HepG2 (cell line): ENCODE results near the gene THSD4. TPM values are rescaled to one million over a fixed set of nuclear protein-coding genes. Genes with fewer than 3 reads are reported as not detected.

Source experiments
- ATAC-seq: fragments of 200-7000 bp; cut with Tn5 transposase; 3 replicates; pipeline ENCODE4 v1.9.1; 2020; ENCODE audit warnings: mild to moderate bottlenecking, moderate library complexity
- BruUV-seq: library from RNA; stranded (reverse); fragments of 400-500 nt; replicated peaks from 2 replicates; lab custom pipeline; 2021; lab: Mats Ljungman, UMichigan
- CTCF ChIA-PET: fragments of 300-600 bp; formaldehyde crosslinking; extraction: SDS; loops from one replicate; lab custom pipeline; 2021; ENCODE audit warnings: low total read pairs, inconsistent platforms, low intra/inter-chr PET ratio; lab: Yijun Ruan, JAX
- POLR2A ChIA-PET: fragments of 350-600 bp; sonication (Branson Sonifier 250); formaldehyde crosslinking; loops from one replicate; lab custom pipeline; 2020; ENCODE audit warnings: antibody characterized with exemption, inconsistent platforms; lab: Yijun Ruan, JAX
- DNase-seq: peaks from one replicate; pipeline ENCODE4 v3.0.0-alpha.2; 2015; ENCODE audit warnings: low spot score
- FAIRE-seq: peaks from 3 replicates; lab custom pipeline; 2011; peaks lifted over from hg19 to GRCh38; lab: Jason Lieb, UNC
- H2AFZ ChIP-seq: one replicate; pipeline ENCODE4 v1.6.1; 2011; ENCODE audit warnings: low read length, inconsistent platforms
- H3K27ac ChIP-seq: fragments of 300-600 bp; 3 replicates; pipeline ENCODE4 v1.8.0; 2011; ENCODE audit warnings: mixed run types, mild to moderate bottlenecking, mixed read lengths, low read length, inconsistent platforms; ENCODE audit not compliant: insufficient read depth; ENCODE audit errors: extremely low read length
- H3K27me3 ChIP-seq, 2 experiments: fragments of 200-600 bp in 1 of 2; 2 replicates in 1 of 2; 3 replicates in 1 of 2; pipeline versions ENCODE4 v1.6.0 to v1.8.0; 2011; ENCODE audit warnings: low read length in 2 of 2, mild to moderate bottlenecking in 2 of 2, moderate library complexity in 2 of 2, inconsistent platforms in 1 of 2; ENCODE audit not compliant: insufficient read depth in 2 of 2, control insufficient read depth in 1 of 2
- H3K36me3 ChIP-seq, 2 experiments: fragments of 200-600 bp in 1 of 2; replicated peaks in 1 of 2; 2 replicates in 1 of 2; 3 replicates in 1 of 2; pipeline versions ENCODE4 v1.5.1 to v1.8.0; 2011; ENCODE audit warnings: low read length in 2 of 2, inconsistent platforms in 1 of 2; ENCODE audit not compliant: insufficient read depth in 2 of 2, control insufficient read depth in 1 of 2
- H3K4me1 ChIP-seq: 2 replicates; pipeline ENCODE4 v1.5.1; 2012; ENCODE audit warnings: low read length, inconsistent platforms; ENCODE audit not compliant: insufficient read depth
- H3K4me2 ChIP-seq: 2 replicates; pipeline ENCODE4 v1.6.0; 2011; ENCODE audit warnings: low read depth, low read length, inconsistent platforms
- H3K4me3 ChIP-seq, 3 experiments: fragments of 200-600 bp in 1 of 3; sonication (generic), shearing (Covaris generic) in 1 of 3; replicated peaks in 1 of 3; 2 replicates each; pipeline ENCODE4 v1.5.1; 2011 to 2016; ENCODE audit warnings: low read length in 3 of 3, inconsistent platforms in 2 of 3, low read depth in 2 of 3, mild to moderate bottlenecking in 2 of 3, control low read depth in 1 of 3, mixed read lengths in 1 of 3; ENCODE audit not compliant: insufficient read depth in 1 of 3
- H3K79me2 ChIP-seq: one replicate; pipeline ENCODE4 v1.6.1; 2011; ENCODE audit warnings: low read length, inconsistent platforms; ENCODE audit not compliant: insufficient read depth
- H3K9ac ChIP-seq: 2 replicates; pipeline ENCODE4 v1.6.0; 2011; ENCODE audit warnings: mild to moderate bottlenecking, low read depth, low read length, inconsistent platforms; ENCODE audit not compliant: insufficient read depth
- H3K9me3 ChIP-seq: 2 replicates; pipeline ENCODE4 v1.5.1; 2012; ENCODE audit warnings: mild to moderate bottlenecking, low read length
- H4K20me1 ChIP-seq: 2 replicates; pipeline ENCODE4 v1.6.0; 2011; ENCODE audit warnings: inconsistent platforms, mild to moderate bottlenecking, low read length, moderate library complexity; ENCODE audit not compliant: insufficient read depth
- ARNTL ChIP-seq: sonication (generic); formaldehyde crosslinking; IDR thresholded peaks from 2 replicates; pipeline ENCODE4 v1.4.0; 2020; ENCODE audit warnings: mild to moderate bottlenecking, missing genetic modification reagents
- KDM5B ChIP-seq: sonication (generic); formaldehyde crosslinking; IDR thresholded peaks from 2 replicates; pipeline ENCODE4 v1.4.0; 2020; ENCODE audit warnings: missing genetic modification reagents, mild to moderate bottlenecking, borderline replicate concordance
- MTA3 ChIP-seq: sonication (generic); formaldehyde crosslinking; IDR thresholded peaks from 2 replicates; pipeline ENCODE4 v1.4.0; 2020; ENCODE audit warnings: missing genetic modification reagents
- SAP130 ChIP-seq: IDR thresholded peaks from 2 replicates; pipeline ENCODE4 v1.6.1; 2016; ENCODE audit warnings: low read depth
- SSRP1 ChIP-seq: IDR thresholded peaks from 2 replicates; pipeline ENCODE4 v1.6.1; 2016; ENCODE audit warnings: control low read depth
- TMF1 ChIP-seq: sonication (generic); formaldehyde crosslinking; IDR thresholded peaks from 2 replicates; pipeline ENCODE4 v1.8.1; 2022; ENCODE audit warnings: low read depth, missing genetic modification reagents
- TSC22D2 ChIP-seq: sonication (generic); formaldehyde crosslinking; IDR thresholded peaks from 2 replicates; pipeline ENCODE4 v1.5.1; 2020; ENCODE audit warnings: missing genetic modification reagents, mild to moderate bottlenecking, borderline replicate concordance
- USF2 ChIP-seq, 2 experiments: sonication (generic) in 1 of 2; formaldehyde crosslinking in 1 of 2; IDR thresholded peaks; 2 replicates each; pipeline versions ENCODE4 v1.5.1 to v1.6.1; 2011 to 2020; ENCODE audit warnings: borderline replicate concordance in 1 of 2, low read depth in 1 of 2, low read length in 1 of 2, mild to moderate bottlenecking in 1 of 2, missing genetic modification reagents in 1 of 2, moderate library complexity in 1 of 2
- ZBTB1 ChIP-seq: sonication (generic); formaldehyde crosslinking; IDR thresholded peaks from 2 replicates; pipeline ENCODE4 v1.4.0; 2020; ENCODE audit warnings: missing genetic modification reagents, borderline replicate concordance
- ZBTB38 ChIP-seq: sonication (generic); formaldehyde crosslinking; IDR thresholded peaks from 2 replicates; pipeline ENCODE4 v1.5.1; 2020; ENCODE audit warnings: mild to moderate bottlenecking, missing genetic modification reagents
- ZNF263 ChIP-seq: sonication (generic); formaldehyde crosslinking; IDR thresholded peaks from 2 replicates; pipeline ENCODE4 v1.4.0; 2020; ENCODE audit warnings: missing genetic modification reagents
- ZNF616 ChIP-seq: sonication (generic); formaldehyde crosslinking; IDR thresholded peaks from 2 replicates; pipeline ENCODE4 v1.5.0; 2020; ENCODE audit warnings: low read depth, mild to moderate bottlenecking, missing genetic modification reagents
- ZNF629 ChIP-seq: sonication (generic); formaldehyde crosslinking; conservative IDR thresholded peaks from 2 replicates; pipeline ENCODE4 v1.5.0; 2020; ENCODE audit warnings: missing genetic modification reagents
- ZNF740 ChIP-seq: sonication (generic); formaldehyde crosslinking; IDR thresholded peaks from 2 replicates; pipeline ENCODE4 v1.4.0; 2020; ENCODE audit warnings: missing genetic modification reagents
- ZNF777 ChIP-seq: sonication (generic); formaldehyde crosslinking; IDR thresholded peaks from 2 replicates; pipeline ENCODE4 v1.4.0; 2020; ENCODE audit warnings: missing genetic modification reagents
- ZNF781 ChIP-seq: sonication (generic); formaldehyde crosslinking; IDR thresholded peaks from 2 replicates; pipeline ENCODE4 v1.5.1; 2020; ENCODE audit warnings: borderline replicate concordance, mild to moderate bottlenecking, missing genetic modification reagents; ENCODE audit errors: not compliant biosample characterization
- WGBS: methylation state at CpG from one replicate; pipeline ENCODE4 v1.1.6; 2017; ENCODE audit warnings: low lambda C conversion rate; 5-methylcytosine and 5-hydroxymethylcytosine counted together
- in situ Hi-C: cut with HindIII; loops from 2 replicates; pipeline ENCODE4 v1.10.0; 2017; ENCODE audit warnings: low pct_unique_long_range_greater_than_20kb; ENCODE audit not compliant: extremely low pct_ligation_motif_present
- intact Hi-C: fragments of 100-400 bp; cut with micrococcal nuclease; formaldehyde crosslinking; loops from one replicate; pipeline ENCODE4 v1.10.0; 2022; ENCODE audit not compliant: unreplicated experiment
- polyA plus RNA-seq, 8 experiments: library from polyadenylated mRNA; depleted of rRNA in 3 of 8; stranded (reverse) in 7 of 8; unstranded in 1 of 8; fragments of >200 nt; fragmentation: Illumina TruSeq in 4 of 8; extraction: Trizol in 4 of 8; gene quantifications; 2 replicates each; pipeline versions ENCODE4 v1.2.1 to v1.2.3, GENCODE V29; 2011 to 2016; ENCODE audit warnings: low read depth in 4 of 8, missing spikeins in 1 of 8, mixed read lengths in 1 of 8; ENCODE audit not compliant: insufficient read depth in 1 of 8
- total RNA-seq, 5 experiments: library from RNA; depleted of rRNA; stranded (reverse); fragments of >200 nt; fragmentation: Illumina TruSeq; extraction: Trizol; gene quantifications; 2 replicates each; pipeline ENCODE4 v1.2.3, GENCODE V29; 2016; ENCODE audit warnings: low read depth in 1 of 5

The THSD4 gene
- total and polyA plus RNA-seq, 2 of the 13 experiments (the other 11 are each of a cell fraction or from before 2014, with no cell fraction given), result 0.07 to 0.21 TPM

DNA sequence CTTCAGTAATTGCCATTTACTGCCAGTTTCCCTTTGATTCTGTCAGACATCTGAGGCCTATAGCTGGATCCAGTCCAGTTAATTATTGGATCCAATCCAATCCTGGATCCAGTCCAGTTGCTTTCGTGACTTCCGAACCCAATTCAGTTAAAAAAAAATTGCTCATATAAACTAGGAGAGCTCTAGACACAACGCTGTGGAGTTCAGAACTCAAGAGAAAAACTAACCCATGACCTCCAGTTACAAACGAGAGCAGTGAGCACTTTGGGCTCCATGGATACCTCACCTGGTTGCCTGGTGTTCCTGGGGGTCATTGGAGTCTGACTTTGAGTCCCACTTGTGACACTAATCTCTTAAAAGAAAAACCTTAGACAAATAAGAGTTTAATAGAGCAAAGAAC is 269.8 kb downstream of the THSD4 start:
- in situ Hi-C loops, result no loop called here
- no peak for FAIRE-seq
- 0% methylated on average over 4 of the region's 4 CpGs for WGBS
- no peaks in the 10 kb centered on the region for H3K36me3 ChIP-seq
- no peak for ATAC-seq
- TF ChIP-seq ZNF263 (CRISPR knock-in tag), result no peak
- no peak for TF ChIP-seq ZNF629 (CRISPR knock-in tag)
- no peak for TF ChIP-seq KDM5B (CRISPR knock-in tag)
- TF ChIP-seq MTA3 (CRISPR knock-in tag), result no peak
- no peak for TF ChIP-seq TSC22D2 (CRISPR knock-in tag)
- no peak for TF ChIP-seq TMF1 (CRISPR knock-in tag)
- TF ChIP-seq ARNTL (CRISPR knock-in tag), result no peak
- TF ChIP-seq SSRP1, result no peak
- TF ChIP-seq ZNF616 (CRISPR knock-in tag), result no peak
- TF ChIP-seq SAP130 (CRISPR knock-in tag), result no peak
- no peak for TF ChIP-seq ZNF740
- no peak for TF ChIP-seq ZNF777 (CRISPR knock-in tag)
- TF ChIP-seq ZBTB1 (CRISPR knock-in tag), result no peak
- TF ChIP-seq USF2 (IDR thresholded peaks at IDR 0.05; ENCODE audit: low read depth, low read length), result no peak
- TF ChIP-seq USF2 (CRISPR knock-in tag; IDR thresholded peaks at IDR 0.05; ENCODE audit: borderline replicate concordance), result no peak
- TF ChIP-seq ZNF781 (CRISPR knock-in tag), result no peak
- TF ChIP-seq ZBTB38 (CRISPR knock-in tag), result no peak
- TF ChIP-seq, all 625 proteins: peak for 0
- no peak overlapping the region for H3K9ac ChIP-seq
- DNase-seq, result no peak
- no TSS peak for BruUV-seq
- H3K27ac ChIP-seq, result no peak overlapping the region
- H2AFZ ChIP-seq, result no peak overlapping the region
- H3K79me2 ChIP-seq, result no peaks in the 10 kb centered on the region
- H3K4me3 ChIP-seq, result no peak overlapping the region
- intact Hi-C loops, result no loop called here
- no peaks in the 10 kb centered on the region for H3K9me3 ChIP-seq
- ChIA-PET CTCF (no interaction called here), POLR2A (no interaction called here)
- no peak overlapping the region for H3K4me2 ChIP-seq
- H4K20me1 ChIP-seq, result no peaks in the 10 kb centered on the region
- H3K4me1 ChIP-seq, result no peaks in the 10 kb centered on the region
- no peaks in the 10 kb centered on the region for H3K27me3 ChIP-seq
